Measurements from ENCODE around the gene MBD3L3.
"Not testable (repeated sequence)": the region's sequence is repeated elsewhere in the genome, so short reads cannot be mapped to it uniquely, and the experiment has no call there.

Gene MBD3L3

DNA sequence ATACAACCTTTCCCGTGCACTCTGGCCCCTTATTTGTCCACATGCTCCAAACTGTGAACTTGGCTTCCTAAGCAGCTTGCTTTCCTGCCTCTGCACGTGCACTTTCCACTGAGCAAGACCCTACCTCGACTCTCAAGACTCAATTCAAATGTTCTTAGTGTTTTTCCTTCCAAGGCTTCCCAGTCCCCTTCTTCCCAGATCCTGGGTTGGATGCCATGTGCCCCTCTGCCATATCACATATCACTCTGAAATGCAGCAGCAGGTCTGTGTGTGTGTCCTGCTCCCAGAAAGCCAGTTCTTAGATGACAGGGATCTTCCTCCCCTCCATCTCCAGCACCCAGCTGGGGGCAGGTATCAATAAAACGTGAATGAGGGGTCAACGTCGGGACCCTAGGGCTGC lies 14.1 kb upstream of the MBD3L3 start:
- no peak for TF ChIP-seq CTCF (IDR thresholded peaks at IDR 0.05; ENCODE audit: insufficient read depth, low read depth, low read length, missing control alignments)
- no peak for DNase-seq (ENCODE audit: low read depth)
- H3K4me3 ChIP-seq (ENCODE audit: low read depth, low read length): no peak overlapping the region

DNA sequence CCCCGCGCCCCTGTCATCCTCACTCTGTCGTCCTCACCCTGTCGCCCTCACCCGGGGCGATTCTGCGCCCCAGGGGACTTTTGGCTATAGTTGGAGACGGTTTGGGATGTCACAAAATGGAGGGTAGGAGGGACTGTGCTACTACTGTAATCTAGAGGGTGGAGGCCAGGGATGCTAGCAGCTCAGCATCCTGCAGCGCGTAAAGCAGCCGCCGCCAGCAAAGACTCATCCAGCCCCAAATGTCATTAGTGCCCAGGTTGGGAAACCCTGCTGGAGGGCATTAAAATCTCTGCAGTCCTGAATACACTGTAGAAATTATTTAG lies 11.4 kb upstream of the MBD3L3 start:
- peak overlapping the region; percentile 94 for H3K4me3 ChIP-seq (ENCODE audit: low read depth, low read length)
- TF ChIP-seq CTCF (IDR thresholded peaks at IDR 0.05; ENCODE audit: insufficient read depth, low read depth, low read length, missing control alignments): no peak
- DNase-seq (ENCODE audit: low read depth): no peak

DNA sequence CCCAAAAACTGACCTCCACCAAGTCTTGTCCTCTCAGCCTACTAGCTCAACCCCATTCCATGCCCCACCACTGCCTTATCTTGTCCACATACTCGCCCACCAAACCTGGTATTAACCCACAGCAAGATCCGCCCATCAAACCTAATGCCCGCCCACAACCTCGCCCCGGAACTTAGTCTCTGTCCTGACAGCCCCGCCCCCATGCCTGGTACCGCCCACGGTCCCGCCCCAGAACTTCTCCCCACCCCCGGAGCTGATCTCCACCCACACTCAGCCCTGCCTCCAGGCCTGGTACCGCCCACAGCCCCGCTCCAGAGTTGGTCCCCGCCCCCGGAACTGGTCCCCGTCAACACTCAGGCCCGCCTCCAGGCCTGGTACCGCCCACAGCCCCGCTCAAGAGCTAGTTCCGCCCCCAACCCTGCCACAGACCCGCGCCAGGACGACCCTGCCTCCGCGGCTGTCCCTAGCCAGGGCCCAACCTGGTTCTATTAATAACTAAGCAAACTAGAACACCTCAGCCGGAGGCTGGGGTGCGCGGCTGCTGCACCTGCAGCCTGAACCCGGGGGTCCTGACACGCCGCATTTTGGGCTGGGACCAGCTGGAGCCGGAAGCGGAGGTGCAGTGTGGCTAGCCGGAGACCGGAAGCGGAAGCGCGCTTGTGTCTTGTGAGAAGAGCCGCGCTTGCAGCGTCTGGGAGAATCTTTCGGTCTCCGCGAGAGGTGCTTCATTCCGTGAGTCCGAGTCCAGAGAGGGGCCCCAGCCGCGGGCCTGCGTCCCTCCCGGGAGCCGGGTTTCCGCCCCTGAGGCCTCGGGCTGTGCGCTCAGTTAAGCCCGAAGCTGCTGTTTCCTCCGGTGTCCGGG lies 10.8 kb upstream of the MBD3L3 start, which contains the start of gene ZNF557:
ZNF557 (plus strand) TSS at position 662 of the 862 bp plus-strand sequence. CDS start 5,372 bp downstream, outside the sequence.
- no peak for TF ChIP-seq CTCF (IDR thresholded peaks at IDR 0.05; ENCODE audit: insufficient read depth, low read depth, low read length, missing control alignments)
- DNase-seq (ENCODE audit: low read depth): peak; percentile 99
- H3K4me3 ChIP-seq (ENCODE audit: low read depth, low read length): peak within 1 kb of the TSS; percentile 94

DNA sequence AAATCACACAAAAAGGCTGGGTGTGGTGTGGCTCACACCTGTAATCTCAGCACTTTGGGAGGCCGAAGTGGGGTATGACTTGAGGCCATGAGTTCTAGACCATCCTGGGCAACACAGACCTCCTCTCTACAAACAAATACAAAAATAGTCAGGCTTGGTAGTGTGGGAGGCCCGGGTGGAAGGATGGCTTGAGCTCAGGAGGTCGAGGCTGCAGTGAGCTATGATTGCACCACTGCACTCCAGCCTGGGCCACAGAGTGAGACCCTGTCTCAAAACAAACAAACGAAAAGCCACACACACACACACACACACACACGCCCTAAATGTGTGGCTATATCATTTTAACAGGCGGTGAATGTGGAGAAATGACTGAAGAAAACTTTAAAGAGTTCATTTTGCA lies 10.1 kb upstream of the MBD3L3 start:
- no peak for DNase-seq (ENCODE audit: low read depth)
- no peak overlapping the region for H3K4me3 ChIP-seq (ENCODE audit: low read depth, low read length)
- TF ChIP-seq CTCF (IDR thresholded peaks at IDR 0.05; ENCODE audit: insufficient read depth, low read depth, low read length, missing control alignments): no peak

GRCh38 chr19:7067716-7068115 lies 9.2 kb upstream of the MBD3L3 start:
- no peak for TF ChIP-seq CTCF (IDR thresholded peaks at IDR 0.05; ENCODE audit: insufficient read depth, low read depth, low read length, missing control alignments)
- DNase-seq (ENCODE audit: low read depth): no peak
- no peak overlapping the region for H3K4me3 ChIP-seq (ENCODE audit: low read depth, low read length)

DNA sequence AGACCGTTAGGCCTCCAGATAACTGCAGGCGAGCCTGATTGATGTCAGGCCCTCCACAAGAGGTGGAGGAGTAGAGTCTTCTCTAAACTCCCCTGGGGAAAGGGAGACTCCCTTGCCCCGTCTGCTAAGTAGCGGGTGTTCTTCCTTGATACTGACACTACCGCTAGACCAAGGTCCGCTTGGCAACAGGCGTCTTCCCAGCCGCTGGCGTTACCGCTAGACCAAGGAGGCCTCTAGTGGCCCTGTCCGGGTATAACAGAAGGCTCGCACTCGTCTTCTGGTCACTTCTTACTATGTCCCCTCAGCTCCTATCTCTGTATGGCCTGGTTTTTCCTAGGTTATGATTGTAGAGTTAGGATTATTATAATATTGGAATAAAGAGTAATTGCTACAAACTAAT lies 8.6 kb upstream of the MBD3L3 start:
- not testable (repeated sequence) for H3K4me3 ChIP-seq (ENCODE audit: low read depth, low read length)
- DNase-seq (ENCODE audit: low read depth): peak; percentile 25

DNA sequence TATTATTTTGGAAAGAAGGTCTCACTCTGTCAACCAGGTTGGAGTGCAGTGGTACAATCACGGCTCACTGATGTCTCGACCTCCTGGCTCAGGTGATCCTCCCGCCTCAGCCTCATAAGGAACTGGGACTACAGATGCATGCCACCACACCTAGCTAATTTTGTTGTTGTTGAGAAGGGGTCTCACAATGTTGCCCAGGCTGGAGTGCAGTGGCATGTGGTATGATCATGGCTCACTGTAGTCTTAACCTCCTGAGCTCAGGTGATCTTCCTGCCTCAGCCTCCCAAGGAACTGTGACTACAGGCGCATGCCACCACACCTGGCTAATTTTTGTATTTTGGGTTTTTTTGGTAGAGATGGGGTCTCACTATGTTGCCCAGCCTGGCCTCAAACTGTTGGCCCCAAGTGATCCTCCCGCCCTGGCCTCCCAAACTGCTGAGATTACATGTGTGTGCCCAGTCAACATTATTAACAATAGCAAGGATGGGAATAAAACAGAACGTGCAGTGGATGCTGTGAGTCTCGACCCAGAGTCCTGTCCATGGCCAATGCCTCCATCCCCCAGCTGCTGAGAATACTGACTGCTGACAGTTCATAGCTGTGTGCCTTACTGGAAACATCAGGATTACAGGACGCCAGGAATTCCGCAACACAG lies 5.4 kb upstream of the MBD3L3 start:
- TF ChIP-seq CTCF (IDR thresholded peaks at IDR 0.05; ENCODE audit: insufficient read depth, low read depth, low read length, missing control alignments): no peak
- no peak for DNase-seq (ENCODE audit: low read depth)
- H3K4me3 ChIP-seq (ENCODE audit: low read depth, low read length): no peak overlapping the region
